ENCODE data around the gene SLC16A5. TPM values are rescaled to one million over a fixed set of nuclear protein-coding genes. Genes with fewer than 3 reads are reported as not detected.

Gene SLC16A5
- total and polyA plus RNA-seq, 2 donors (not counting 1 experiment from before 2014, with no cell fraction given) = 9.3 to 14.5 TPM

GRCh38 chr17:75047398-75048098 is 40.2 kb upstream of the SLC16A5 start:
- no peak for TF ChIP-seq CTCF (IDR thresholded peaks at IDR 0.05)
- TF ChIP-seq EZH2 (IDR thresholded peaks at IDR 0.05; ENCODE audit: borderline replicate concordance, insufficient read depth, low read depth, low read length, poor library complexity, severe bottlenecking) = no peak
- Histone ChIP-seq H3K9me3 (ENCODE audit: control extremely low read depth in 1 of 3, control insufficient read depth in 2 of 3, insufficient read depth in 1 of 3, low read length in 2 of 3) (no peaks in the 10 kb centered on the region), H3K36me3 (replicated peaks in 1 of 2; ENCODE audit: control extremely low read depth in 1 of 2, control insufficient read depth in 1 of 2, extremely low read depth in 1 of 2, insufficient read depth in 2 of 2, low read length in 1 of 2) (no peaks in the 10 kb centered on the region), H3K27ac (ENCODE audit: low read length in 2 of 2) (peak overlapping the region in 1 of 2 donors; percentile 68), H3K4me3 (ENCODE audit: control extremely low read depth in 1 of 5, extremely low read depth in 1 of 5, insufficient read depth in 1 of 5, low read depth in 2 of 5, low read length in 4 of 5) (peak overlapping the region; percentile 26 to 97 (median 89)), H3K9ac (ENCODE audit: low read length) (peak overlapping the region; percentile 95), H3K79me2 (ENCODE audit: control insufficient read depth, insufficient read depth, low read length) (peaks cover 17% of the 10 kb centered on the region), H2AFZ (ENCODE audit: insufficient read depth, low read depth, low read length, poor library complexity, severe bottlenecking) (peak overlapping the region; percentile 99), H3K4me2 (replicated peaks; ENCODE audit: low read depth, low read length, poor library complexity, severe bottlenecking) (peak overlapping the region; percentile 93), H4K20me1 (ENCODE audit: control insufficient read depth, insufficient read depth, low read length, poor library complexity, severe bottlenecking) (no peaks in the 10 kb centered on the region), H3K4me1 (ENCODE audit: control insufficient read depth in 2 of 2, insufficient read depth in 2 of 2, low read length in 2 of 2) (peaks cover 13 to 16% of the 10 kb centered on the region in 2 donors), H3K27me3 (replicated peaks in 1 of 4; ENCODE audit: control extremely low read depth in 1 of 4, control insufficient read depth in 3 of 4, insufficient read depth in 4 of 4, low read length in 3 of 4) (no peaks in the 10 kb centered on the region)
- 1% methylated on average over 38 of the region's 38 CpGs for WGBS (ENCODE audit: insufficient coverage)
- ATAC-seq (ENCODE audit: low read depth) (no peak), DNase-seq (peak; percentile 56)
- intact Hi-C loops (cut with micrococcal nuclease) = loop anchor here (1.0 to 10.0 kb wide), 7 partner anchors 35 to 157 kb away; partner anchors contain the start of genes ARMC7, CDR2L, JPT1 and MRPL58
- ChIA-PET CTCF (interaction anchor here (1.2 to 1.5 kb wide), 3 partner anchors 67 to 125 kb away, joined by 3 to 6 read pairs (median 4); no protein-coding TSS in a partner anchor), POLR2A (interaction anchor here (0.6 to 1.3 kb wide), 6 partner anchors 16 to 158 kb away, joined by 3 to 5 read pairs (median 4); partner anchors contain the start of genes MRPL58 and NUP85)
- Mint-ChIP-seq H3K4me1 (peaks cover 27% of the 10 kb centered on the region), H3K9me3 (ENCODE audit: insufficient read depth) (no peaks in the 10 kb centered on the region), H3K4me3 (peak overlapping the region; percentile 93), H3K27me3 (no peaks in the 10 kb centered on the region), H3K27ac (peak overlapping the region; percentile 92)
